ENCODE data around the gene SIGLEC12. TPM values are rescaled to one million over a fixed set of nuclear protein-coding genes. Genes with fewer than 3 reads are reported as not detected.

SIGLEC12 gene
- total and polyA plus RNA-seq, 2 of the 13 experiments (the other 11 are each of a cell fraction or from before 2014, with no cell fraction given): not detected

DNA sequence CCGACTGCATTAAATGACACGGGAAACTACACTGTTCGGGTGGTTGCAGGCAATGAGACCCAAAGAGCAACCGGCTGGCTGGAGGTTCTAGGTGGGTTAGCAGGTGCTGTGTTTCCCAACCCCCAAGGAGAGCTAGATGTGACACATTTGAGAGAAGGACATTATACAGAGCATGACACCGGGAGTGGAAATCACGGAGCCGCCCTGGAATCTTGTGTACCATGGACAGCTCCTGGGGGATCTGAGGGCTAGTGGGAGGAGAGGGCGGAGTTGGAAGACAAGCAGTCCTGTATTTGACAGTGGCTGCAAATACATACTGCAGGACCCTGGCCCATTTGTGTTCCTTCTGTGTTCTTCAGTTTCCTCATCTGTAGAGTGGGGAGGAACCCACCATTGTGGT is 21.0 kb downstream of the SIGLEC12 start (continued):
- TF ChIP-seq, protein P1, sequence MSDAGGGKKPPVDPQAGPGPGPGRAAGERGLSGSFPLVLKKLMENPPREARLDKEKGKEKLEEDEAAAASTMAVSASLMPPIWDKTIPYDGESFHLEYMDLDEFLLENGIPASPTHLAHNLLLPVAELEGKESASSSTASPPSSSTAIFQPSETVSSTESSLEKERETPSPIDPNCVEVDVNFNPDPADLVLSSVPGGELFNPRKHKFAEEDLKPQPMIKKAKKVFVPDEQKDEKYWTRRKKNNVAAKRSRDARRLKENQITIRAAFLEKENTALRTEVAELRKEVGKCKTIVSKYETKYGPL (CRISPR knock-in tag; IDR thresholded peaks at IDR 0.05): no peak
- TF ChIP-seq, protein P2, sequence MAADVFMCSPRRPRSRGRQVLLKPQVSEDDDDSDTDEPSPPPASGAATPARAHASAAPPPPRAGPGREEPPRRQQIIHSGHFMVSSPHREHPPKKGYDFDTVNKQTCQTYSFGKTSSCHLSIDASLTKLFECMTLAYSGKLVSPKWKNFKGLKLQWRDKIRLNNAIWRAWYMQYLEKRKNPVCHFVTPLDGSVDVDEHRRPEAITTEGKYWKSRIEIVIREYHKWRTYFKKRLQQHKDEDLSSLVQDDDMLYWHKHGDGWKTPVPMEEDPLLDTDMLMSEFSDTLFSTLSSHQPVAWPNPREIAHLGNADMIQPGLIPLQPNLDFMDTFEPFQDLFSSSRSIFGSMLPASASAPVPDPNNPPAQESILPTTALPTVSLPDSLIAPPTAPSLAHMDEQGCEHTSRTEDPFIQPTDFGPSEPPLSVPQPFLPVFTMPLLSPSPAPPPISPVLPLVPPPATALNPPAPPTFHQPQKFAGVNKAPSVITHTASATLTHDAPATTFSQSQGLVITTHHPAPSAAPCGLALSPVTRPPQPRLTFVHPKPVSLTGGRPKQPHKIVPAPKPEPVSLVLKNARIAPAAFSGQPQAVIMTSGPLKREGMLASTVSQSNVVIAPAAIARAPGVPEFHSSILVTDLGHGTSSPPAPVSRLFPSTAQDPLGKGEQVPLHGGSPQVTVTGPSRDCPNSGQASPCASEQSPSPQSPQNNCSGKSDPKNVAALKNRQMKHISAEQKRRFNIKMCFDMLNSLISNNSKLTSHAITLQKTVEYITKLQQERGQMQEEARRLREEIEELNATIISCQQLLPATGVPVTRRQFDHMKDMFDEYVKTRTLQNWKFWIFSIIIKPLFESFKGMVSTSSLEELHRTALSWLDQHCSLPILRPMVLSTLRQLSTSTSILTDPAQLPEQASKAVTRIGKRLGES (CRISPR knock-in tag; IDR thresholded peaks at IDR 0.05; ENCODE audit: borderline replicate concordance): no peak
- TF ChIP-seq ZNF772 (CRISPR knock-in tag; IDR thresholded peaks at IDR 0.05): no peak
- no peak for TF ChIP-seq SMYD3 (CRISPR knock-in tag; IDR thresholded peaks at IDR 0.05)
- TF ChIP-seq CHD2 (IDR thresholded peaks at IDR 0.05; ENCODE audit: low read depth, low read length): no peak
- TF ChIP-seq SETDB1 (CRISPR knock-in tag; IDR thresholded peaks at IDR 0.05; ENCODE audit: borderline replicate concordance): no peak
- TF ChIP-seq, protein P3, sequence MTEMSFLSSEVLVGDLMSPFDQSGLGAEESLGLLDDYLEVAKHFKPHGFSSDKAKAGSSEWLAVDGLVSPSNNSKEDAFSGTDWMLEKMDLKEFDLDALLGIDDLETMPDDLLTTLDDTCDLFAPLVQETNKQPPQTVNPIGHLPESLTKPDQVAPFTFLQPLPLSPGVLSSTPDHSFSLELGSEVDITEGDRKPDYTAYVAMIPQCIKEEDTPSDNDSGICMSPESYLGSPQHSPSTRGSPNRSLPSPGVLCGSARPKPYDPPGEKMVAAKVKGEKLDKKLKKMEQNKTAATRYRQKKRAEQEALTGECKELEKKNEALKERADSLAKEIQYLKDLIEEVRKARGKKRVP (CRISPR knock-in tag; IDR thresholded peaks at IDR 0.05): 0 out of 4 replicates have a peak, but pooled peaks of 1 of the 2 experiments have one; percentile 14
- TF ChIP-seq HOXA5 (CRISPR knock-in tag; IDR thresholded peaks at IDR 0.05): 0 out of 2 replicates have a peak, but pooled peaks have one; percentile 53
- TF ChIP-seq CBX5 (CRISPR knock-in tag; IDR thresholded peaks at IDR 0.05; ENCODE audit: borderline replicate concordance): no peak
- TF ChIP-seq, protein P4, sequence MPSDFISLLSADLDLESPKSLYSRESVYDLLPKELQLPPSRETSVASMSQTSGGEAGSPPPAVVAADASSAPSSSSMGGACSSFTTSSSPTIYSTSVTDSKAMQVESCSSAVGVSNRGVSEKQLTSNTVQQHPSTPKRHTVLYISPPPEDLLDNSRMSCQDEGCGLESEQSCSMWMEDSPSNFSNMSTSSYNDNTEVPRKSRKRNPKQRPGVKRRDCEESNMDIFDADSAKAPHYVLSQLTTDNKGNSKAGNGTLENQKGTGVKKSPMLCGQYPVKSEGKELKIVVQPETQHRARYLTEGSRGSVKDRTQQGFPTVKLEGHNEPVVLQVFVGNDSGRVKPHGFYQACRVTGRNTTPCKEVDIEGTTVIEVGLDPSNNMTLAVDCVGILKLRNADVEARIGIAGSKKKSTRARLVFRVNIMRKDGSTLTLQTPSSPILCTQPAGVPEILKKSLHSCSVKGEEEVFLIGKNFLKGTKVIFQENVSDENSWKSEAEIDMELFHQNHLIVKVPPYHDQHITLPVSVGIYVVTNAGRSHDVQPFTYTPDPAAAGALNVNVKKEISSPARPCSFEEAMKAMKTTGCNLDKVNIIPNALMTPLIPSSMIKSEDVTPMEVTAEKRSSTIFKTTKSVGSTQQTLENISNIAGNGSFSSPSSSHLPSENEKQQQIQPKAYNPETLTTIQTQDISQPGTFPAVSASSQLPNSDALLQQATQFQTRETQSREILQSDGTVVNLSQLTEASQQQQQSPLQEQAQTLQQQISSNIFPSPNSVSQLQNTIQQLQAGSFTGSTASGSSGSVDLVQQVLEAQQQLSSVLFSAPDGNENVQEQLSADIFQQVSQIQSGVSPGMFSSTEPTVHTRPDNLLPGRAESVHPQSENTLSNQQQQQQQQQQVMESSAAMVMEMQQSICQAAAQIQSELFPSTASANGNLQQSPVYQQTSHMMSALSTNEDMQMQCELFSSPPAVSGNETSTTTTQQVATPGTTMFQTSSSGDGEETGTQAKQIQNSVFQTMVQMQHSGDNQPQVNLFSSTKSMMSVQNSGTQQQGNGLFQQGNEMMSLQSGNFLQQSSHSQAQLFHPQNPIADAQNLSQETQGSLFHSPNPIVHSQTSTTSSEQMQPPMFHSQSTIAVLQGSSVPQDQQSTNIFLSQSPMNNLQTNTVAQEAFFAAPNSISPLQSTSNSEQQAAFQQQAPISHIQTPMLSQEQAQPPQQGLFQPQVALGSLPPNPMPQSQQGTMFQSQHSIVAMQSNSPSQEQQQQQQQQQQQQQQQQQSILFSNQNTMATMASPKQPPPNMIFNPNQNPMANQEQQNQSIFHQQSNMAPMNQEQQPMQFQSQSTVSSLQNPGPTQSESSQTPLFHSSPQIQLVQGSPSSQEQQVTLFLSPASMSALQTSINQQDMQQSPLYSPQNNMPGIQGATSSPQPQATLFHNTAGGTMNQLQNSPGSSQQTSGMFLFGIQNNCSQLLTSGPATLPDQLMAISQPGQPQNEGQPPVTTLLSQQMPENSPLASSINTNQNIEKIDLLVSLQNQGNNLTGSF (CRISPR knock-in tag; IDR thresholded peaks at IDR 0.05): no peak
- TF ChIP-seq ZMAT3 (CRISPR knock-in tag; conservative IDR thresholded peaks at IDR 0.05): no peak
- TF ChIP-seq ZNF672 (CRISPR knock-in tag; IDR thresholded peaks at IDR 0.05): no peak
- no peak for TF ChIP-seq ELF1 (CRISPR knock-in tag; IDR thresholded peaks at IDR 0.05)
- TF ChIP-seq ZSCAN9 (CRISPR knock-in tag; IDR thresholded peaks at IDR 0.05; ENCODE audit: borderline replicate concordance): peak; percentile 81; the same call in 1 of the 2 replicates

Measured in HepG2 (cell line).